ENCODE results near the gene SYCE3. TPM values are rescaled to one million over a fixed set of nuclear protein-coding genes. Genes with fewer than 3 reads are reported as not detected.
"Not testable (repeated sequence)": the region's sequence is repeated elsewhere in the genome, so short reads cannot be mapped to it uniquely, and the experiment has no call there.

SYCE3 gene
- total and polyA plus RNA-seq, 9 donors, result not detected

DNA sequence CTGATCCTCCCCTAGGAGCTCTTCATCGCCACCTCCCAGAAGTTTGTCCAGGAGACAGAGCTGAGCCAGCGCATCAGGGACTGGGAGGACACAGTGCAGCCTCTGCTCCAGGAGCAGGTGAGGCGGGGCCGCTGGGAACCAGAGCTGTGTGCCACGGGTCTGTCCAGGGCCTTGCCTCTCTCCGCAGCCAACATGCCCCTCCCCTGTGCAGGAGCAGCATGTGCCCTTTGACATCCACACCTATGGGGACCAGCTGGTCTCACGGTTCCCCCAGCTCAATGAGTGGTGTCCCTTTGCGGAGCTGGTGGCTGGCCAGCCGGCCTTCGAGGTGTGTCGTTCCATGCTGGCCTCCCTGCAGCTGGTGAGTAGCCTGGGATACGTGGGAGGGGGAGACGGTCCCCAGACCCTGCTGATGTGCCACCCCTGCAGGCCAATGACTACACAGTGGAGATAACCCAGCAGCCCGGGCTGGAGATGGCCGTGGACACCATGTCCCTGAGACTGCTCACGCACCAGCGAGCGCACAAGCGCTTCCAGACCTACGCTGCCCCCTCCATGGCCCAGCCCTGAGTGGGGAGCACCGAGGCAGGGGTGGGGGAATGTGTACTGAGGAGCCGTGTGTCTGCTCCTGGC, 39.8 kb downstream of the SYCE3 start:
- Histone ChIP-seq H3K4me1 (ENCODE audit: control insufficient read depth, insufficient read depth, low read length) (peaks cover 17% of the 10 kb centered on the region), H3K9me3 (replicated peaks; ENCODE audit: control insufficient read depth, low read depth, low read length) (no peaks in the 10 kb centered on the region), H3K4me3 (ENCODE audit: low read length) (no peak overlapping the region), H3K27me3 (ENCODE audit: control insufficient read depth, insufficient read depth, low read length) (no peaks in the 10 kb centered on the region), H3K36me3 (ENCODE audit: control insufficient read depth, insufficient read depth, low read length) (peaks cover 52% of the 10 kb centered on the region), H3K27ac (ENCODE audit: low read length) (no peak overlapping the region)
- no peak for DNase-seq
- WGBS (ENCODE audit: insufficient coverage), result 79% methylated on average over 17 of the region's 22 CpGs

GRCh38 chr22:50522208-50522805, 40.4 kb downstream of the SYCE3 start:
- Histone ChIP-seq H3K9me3 (replicated peaks; ENCODE audit: control insufficient read depth, low read depth, low read length) (no peaks in the 10 kb centered on the region), H3K27me3 (ENCODE audit: control insufficient read depth, insufficient read depth, low read length) (no peaks in the 10 kb centered on the region), H3K36me3 (ENCODE audit: control insufficient read depth, insufficient read depth, low read length) (peaks cover 59% of the 10 kb centered on the region), H3K4me3 (ENCODE audit: low read length) (no peak overlapping the region), H3K4me1 (ENCODE audit: control insufficient read depth, insufficient read depth, low read length) (peaks cover 17% of the 10 kb centered on the region), H3K27ac (ENCODE audit: low read length) (no peak overlapping the region)
- DNase-seq, result no peak
- 86% methylated on average over 7 of the region's 15 CpGs for WGBS (ENCODE audit: insufficient coverage)

GRCh38 chr22:50521710-50522109, 41.0 kb downstream of the SYCE3 start:
- no peaks in the 10 kb centered on the region for H3K27me3 ChIP-seq (ENCODE audit: control insufficient read depth, insufficient read depth, low read length)
- no peak for DNase-seq
- H3K4me1 ChIP-seq (ENCODE audit: control insufficient read depth, insufficient read depth, low read length), result peaks cover 13% of the 10 kb centered on the region
- peaks cover 65% of the 10 kb centered on the region for H3K36me3 ChIP-seq (ENCODE audit: control insufficient read depth, insufficient read depth, low read length)
- H3K9me3 ChIP-seq (replicated peaks; ENCODE audit: control insufficient read depth, low read depth, low read length), result no peaks in the 10 kb centered on the region
- no peak overlapping the region for H3K27ac ChIP-seq (ENCODE audit: low read length)
- 89% methylated on average over 7 of the region's 10 CpGs for WGBS (ENCODE audit: insufficient coverage)
- no peak overlapping the region for H3K4me3 ChIP-seq (ENCODE audit: low read length)

GRCh38 chr22:50520826-50521453, 41.8 kb downstream of the SYCE3 start:
- H3K36me3 ChIP-seq (ENCODE audit: control insufficient read depth, insufficient read depth, low read length), result peaks cover 69% of the 10 kb centered on the region
- 93% methylated on average over 11 of the region's 13 CpGs for whole genome bisulfite sequencing (ENCODE audit: insufficient coverage)
- no peak for DNase-seq

GRCh38 chr22:50520184-50520583, 42.5 kb downstream of the SYCE3 start:
- not testable (repeated sequence) for H3K9me3 ChIP-seq (replicated peaks; ENCODE audit: control insufficient read depth, low read depth, low read length); H3K27me3 ChIP-seq (ENCODE audit: control insufficient read depth, insufficient read depth, low read length); H3K4me3 ChIP-seq (ENCODE audit: low read length); DNase-seq; H3K27ac ChIP-seq (ENCODE audit: low read length)
- WGBS (ENCODE audit: insufficient coverage), result 100% methylated on average over 3 of the region's 8 CpGs
- Histone ChIP-seq H3K36me3 (ENCODE audit: control insufficient read depth, insufficient read depth, low read length) (peaks cover 69% of the 10 kb centered on the region), H3K4me1 (ENCODE audit: control insufficient read depth, insufficient read depth, low read length) (peaks cover 10% of the 10 kb centered on the region)

More at GRCh38 chr22:50520826-50521453, 41.8 kb downstream of the SYCE3 start:
- no peaks in the 10 kb centered on the region for H3K9me3 ChIP-seq (replicated peaks; ENCODE audit: control insufficient read depth, low read depth, low read length)
- H3K4me1 ChIP-seq (ENCODE audit: control insufficient read depth, insufficient read depth, low read length), result peaks cover 10% of the 10 kb centered on the region
- no peak overlapping the region for H3K4me3 ChIP-seq (ENCODE audit: low read length)
- no peaks in the 10 kb centered on the region for H3K27me3 ChIP-seq (ENCODE audit: control insufficient read depth, insufficient read depth, low read length)
- H3K27ac ChIP-seq (ENCODE audit: low read length), result no peak overlapping the region

GRCh38 chr22:50519151-50519550, 43.6 kb downstream of the SYCE3 start:
- 95% methylated on average over 8 of the region's 8 CpGs for WGBS (ENCODE audit: insufficient coverage)
- H3K36me3 ChIP-seq (ENCODE audit: control insufficient read depth, insufficient read depth, low read length), result peaks cover 74% of the 10 kb centered on the region
- H3K27ac ChIP-seq (ENCODE audit: low read length), result no peak overlapping the region
- no peaks in the 10 kb centered on the region for H3K27me3 ChIP-seq (ENCODE audit: control insufficient read depth, insufficient read depth, low read length)
- H3K9me3 ChIP-seq (replicated peaks; ENCODE audit: control insufficient read depth, low read depth, low read length), result no peaks in the 10 kb centered on the region
- DNase-seq, result no peak
- H3K4me3 ChIP-seq (ENCODE audit: low read length), result no peak overlapping the region
- peaks cover 1% of the 10 kb centered on the region for H3K4me1 ChIP-seq (ENCODE audit: control insufficient read depth, insufficient read depth, low read length)

GRCh38 chr22:50518606-50519005, 44.1 kb downstream of the SYCE3 start:
- Histone ChIP-seq H3K36me3 (ENCODE audit: control insufficient read depth, insufficient read depth, low read length) (peaks cover 68% of the 10 kb centered on the region), H3K4me1 (ENCODE audit: control insufficient read depth, insufficient read depth, low read length) (no peaks in the 10 kb centered on the region), H3K27me3 (ENCODE audit: control insufficient read depth, insufficient read depth, low read length) (no peaks in the 10 kb centered on the region), H3K27ac (ENCODE audit: low read length) (no peak overlapping the region), H3K4me3 (ENCODE audit: low read length) (no peak overlapping the region), H3K9me3 (replicated peaks; ENCODE audit: control insufficient read depth, low read depth, low read length) (no peaks in the 10 kb centered on the region)
- WGBS (ENCODE audit: insufficient coverage), result 95% methylated on average over 5 of the region's 7 CpGs
- no peak for DNase-seq

DNA sequence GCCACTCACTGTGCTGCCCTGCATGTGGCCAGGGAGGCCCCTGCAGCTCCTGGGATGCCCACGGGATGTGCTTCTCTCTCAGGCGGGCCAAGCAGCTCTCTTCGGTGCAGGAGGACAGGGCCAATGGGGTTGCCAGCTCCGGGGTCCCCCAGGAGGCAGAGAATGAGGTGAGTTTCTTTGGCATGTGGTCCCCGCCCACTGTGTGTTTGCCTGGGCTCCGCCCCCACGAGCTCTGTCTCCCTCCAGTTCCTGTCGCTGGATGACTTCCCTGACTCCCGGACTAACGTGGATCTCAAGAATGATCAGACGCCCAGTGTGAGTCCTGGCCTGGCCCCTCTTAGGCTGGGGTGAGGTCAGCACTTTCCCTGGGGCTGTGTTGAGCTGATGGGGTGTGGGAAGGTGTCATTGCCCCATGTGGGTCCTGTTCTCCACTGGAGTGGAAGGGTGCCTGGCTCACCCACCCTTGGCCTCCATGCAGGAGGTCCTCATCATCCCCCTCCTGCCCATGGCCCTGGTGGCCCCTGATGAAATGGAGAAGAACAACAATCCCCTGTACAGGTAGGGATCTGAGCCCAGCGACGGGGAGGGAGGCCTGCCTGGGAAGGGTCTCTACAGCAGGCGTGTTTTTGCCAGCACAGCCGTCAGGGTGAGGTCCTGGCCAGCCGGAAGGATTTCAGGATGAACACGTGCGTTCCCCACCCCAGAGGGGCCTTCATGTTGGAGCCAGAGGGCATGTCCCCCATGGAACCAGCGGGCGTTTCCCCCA, 45.0 kb downstream of the SYCE3 start:
- H3K4me3 ChIP-seq (ENCODE audit: low read length), result no peak overlapping the region
- WGBS (ENCODE audit: insufficient coverage), result 87% methylated on average over 15 of the region's 20 CpGs
- H3K27ac ChIP-seq (ENCODE audit: low read length), result no peak overlapping the region
- DNase-seq, result no peak
- no peaks in the 10 kb centered on the region for H3K9me3 ChIP-seq (replicated peaks; ENCODE audit: control insufficient read depth, low read depth, low read length)
- H3K27me3 ChIP-seq (ENCODE audit: control insufficient read depth, insufficient read depth, low read length), result no peaks in the 10 kb centered on the region
- peaks cover 64% of the 10 kb centered on the region for H3K36me3 ChIP-seq (ENCODE audit: control insufficient read depth, insufficient read depth, low read length)
- no peaks in the 10 kb centered on the region for H3K4me1 ChIP-seq (ENCODE audit: control insufficient read depth, insufficient read depth, low read length)

DNA sequence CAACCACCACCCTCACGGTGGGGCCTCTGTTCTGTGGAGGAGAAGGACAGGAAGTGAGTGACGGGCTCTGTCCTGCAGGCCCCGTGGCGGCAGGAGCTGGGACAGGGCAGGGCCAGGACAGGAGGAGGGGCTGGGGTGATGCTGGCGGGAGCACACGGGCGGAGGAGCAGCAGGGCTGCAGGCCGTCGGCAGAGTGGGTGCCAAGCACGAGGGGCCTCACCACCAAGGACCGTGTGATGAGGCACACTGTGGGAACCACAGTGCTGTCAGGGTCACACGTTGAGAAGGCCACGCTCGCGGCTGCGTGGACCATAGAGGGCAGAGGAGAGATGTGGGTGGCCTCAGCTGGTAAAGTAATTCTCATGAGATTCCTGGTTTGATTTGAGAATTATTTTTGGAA, 45.8 kb downstream of the SYCE3 start:
- Histone ChIP-seq H3K9me3 (replicated peaks; ENCODE audit: control insufficient read depth, low read depth, low read length) (no peaks in the 10 kb centered on the region), H3K27me3 (ENCODE audit: control insufficient read depth, insufficient read depth, low read length) (no peaks in the 10 kb centered on the region), H3K4me3 (ENCODE audit: low read length) (no peak overlapping the region), H3K36me3 (ENCODE audit: control insufficient read depth, insufficient read depth, low read length) (peaks cover 62% of the 10 kb centered on the region), H3K4me1 (ENCODE audit: control insufficient read depth, insufficient read depth, low read length) (no peaks in the 10 kb centered on the region), H3K27ac (ENCODE audit: low read length) (no peak overlapping the region)
- no peak for DNase-seq
- 86% methylated on average over 15 of the region's 16 CpGs for WGBS (ENCODE audit: insufficient coverage)

GRCh38 chr22:50516068-50516467, 46.7 kb downstream of the SYCE3 start:
- WGBS (ENCODE audit: insufficient coverage), result 82% methylated on average over 7 of the region's 8 CpGs
- Histone ChIP-seq H3K4me1 (ENCODE audit: control insufficient read depth, insufficient read depth, low read length) (no peaks in the 10 kb centered on the region), H3K36me3 (ENCODE audit: control insufficient read depth, insufficient read depth, low read length) (peaks cover 55% of the 10 kb centered on the region), H3K4me3 (ENCODE audit: low read length) (no peak overlapping the region), H3K9me3 (replicated peaks; ENCODE audit: control insufficient read depth, low read depth, low read length) (no peaks in the 10 kb centered on the region), H3K27ac (ENCODE audit: low read length) (no peak overlapping the region), H3K27me3 (ENCODE audit: control insufficient read depth, insufficient read depth, low read length) (no peaks in the 10 kb centered on the region)
- no peak for DNase-seq
